Dermis microvascular lymphatic vessel endothelial cell (primary cell): ENCODE measurements around the gene TLCD5. TPM values are rescaled to one million over a fixed set of nuclear protein-coding genes. Genes with fewer than 3 reads are reported as not detected.

Experiments used
- DNase-seq, 2 donors: peaks; one replicate each; pipeline versions ENCODE4 v3.0.0 to v3.0.0-alpha.2; 2010; ENCODE audit warnings: low read depth in 2 of 2
- total RNA-seq: library from RNA; depleted of rRNA; stranded (reverse); fragments of >200 nt; gene quantifications from 2 replicates; pipeline ENCODE4 v1.2.1, GENCODE V29; 2014

TLCD5 gene
- total RNA-seq: 4.1 and 7.2 TPM in 2 replicates

DNA sequence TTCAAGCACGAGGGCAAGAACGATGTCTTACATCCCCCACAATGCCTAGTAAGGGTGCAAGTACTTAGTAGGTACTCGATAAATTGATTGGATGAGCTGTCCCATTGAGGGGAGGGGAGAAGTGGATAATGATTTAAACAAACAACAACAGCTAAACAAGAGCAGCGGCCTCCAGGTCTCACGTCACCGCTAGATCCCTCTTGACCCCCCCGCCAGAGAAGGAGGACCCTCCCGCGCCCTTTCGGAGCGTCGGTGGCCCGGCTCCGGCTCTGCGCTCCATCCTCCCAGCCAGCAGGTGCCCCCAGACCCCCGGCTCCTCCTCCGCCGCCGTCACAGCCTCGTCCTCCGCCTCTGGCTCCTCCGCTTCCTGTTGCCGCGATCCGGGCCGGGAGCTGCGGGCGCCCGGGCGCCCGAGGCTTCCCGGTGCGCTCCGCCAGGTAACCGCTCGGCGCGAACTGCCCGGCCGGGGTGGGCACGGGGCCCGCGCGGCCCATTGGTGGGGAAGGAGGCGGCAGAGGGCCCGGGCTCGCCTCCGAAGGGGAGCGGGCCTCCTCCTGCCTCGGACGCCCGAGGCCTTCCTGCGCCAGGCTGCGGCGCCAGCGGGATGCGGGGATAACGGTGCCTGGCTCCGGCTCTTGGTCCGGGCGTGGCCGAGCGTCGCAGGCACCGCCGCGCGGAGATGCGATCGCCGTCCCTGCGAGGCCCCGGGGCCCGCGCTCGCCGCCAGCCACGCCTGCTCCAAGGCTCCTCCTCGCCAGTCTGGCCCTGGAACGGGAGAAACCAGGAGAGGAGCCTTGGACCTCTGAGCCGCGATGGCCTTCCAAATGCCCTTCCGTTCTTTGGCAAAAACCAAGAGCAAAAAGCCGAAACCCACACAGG is at the start of gene TLCD5:
Gene TLCD5, plus strand, starts transcription at position 368 of the 879 bp plus-strand sequence. CDS start 2,143 bp downstream, outside the sequence.
- peak in 1 of 2 donors; percentile 80 for DNase-seq

DNA sequence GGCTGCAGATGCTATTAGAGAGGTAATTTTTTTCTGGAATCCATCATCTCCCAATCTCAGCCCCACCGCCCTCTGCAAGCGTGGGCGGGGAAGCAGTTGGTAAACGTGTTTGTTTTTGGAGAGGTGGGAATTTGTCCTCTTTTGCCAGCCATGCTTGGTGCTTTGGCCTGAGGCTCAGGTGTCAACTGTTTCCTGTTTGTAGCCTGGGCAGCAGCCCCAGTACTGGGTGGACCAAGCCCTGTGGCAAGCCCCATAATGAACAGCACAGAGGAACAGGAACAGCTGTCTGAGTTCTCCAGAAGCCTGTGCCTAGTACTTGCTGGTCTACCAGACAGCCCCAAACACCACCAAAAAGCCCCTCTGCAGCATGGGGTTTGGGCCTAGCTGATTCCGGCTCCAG is 45.6 kb upstream of the TLCD5 start:
- DNase-seq: no peak

DNA sequence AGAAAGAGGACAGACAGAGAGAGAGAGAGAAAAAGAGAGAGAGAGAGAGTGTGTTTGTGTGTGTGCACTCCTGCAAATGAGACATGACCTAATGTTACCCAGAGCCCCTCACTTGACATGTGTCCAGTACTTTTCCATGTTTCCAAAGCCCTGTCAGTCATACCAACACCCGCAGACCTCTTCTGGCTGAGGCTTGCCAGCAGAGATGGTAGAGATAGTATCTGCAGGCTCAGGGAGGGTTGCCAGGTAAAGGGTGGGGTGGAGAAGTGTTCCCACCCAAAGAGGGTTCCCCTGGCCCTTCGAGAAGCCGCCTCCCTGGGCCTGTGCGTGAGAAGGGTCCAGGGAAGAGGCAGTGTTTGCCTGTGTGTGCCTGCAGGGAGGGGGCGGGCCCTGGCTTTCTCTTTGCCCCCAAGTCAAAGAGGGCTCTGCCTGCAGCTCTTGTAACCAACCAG is 44.5 kb upstream of the TLCD5 start:
- DNase-seq: no peak

DNA sequence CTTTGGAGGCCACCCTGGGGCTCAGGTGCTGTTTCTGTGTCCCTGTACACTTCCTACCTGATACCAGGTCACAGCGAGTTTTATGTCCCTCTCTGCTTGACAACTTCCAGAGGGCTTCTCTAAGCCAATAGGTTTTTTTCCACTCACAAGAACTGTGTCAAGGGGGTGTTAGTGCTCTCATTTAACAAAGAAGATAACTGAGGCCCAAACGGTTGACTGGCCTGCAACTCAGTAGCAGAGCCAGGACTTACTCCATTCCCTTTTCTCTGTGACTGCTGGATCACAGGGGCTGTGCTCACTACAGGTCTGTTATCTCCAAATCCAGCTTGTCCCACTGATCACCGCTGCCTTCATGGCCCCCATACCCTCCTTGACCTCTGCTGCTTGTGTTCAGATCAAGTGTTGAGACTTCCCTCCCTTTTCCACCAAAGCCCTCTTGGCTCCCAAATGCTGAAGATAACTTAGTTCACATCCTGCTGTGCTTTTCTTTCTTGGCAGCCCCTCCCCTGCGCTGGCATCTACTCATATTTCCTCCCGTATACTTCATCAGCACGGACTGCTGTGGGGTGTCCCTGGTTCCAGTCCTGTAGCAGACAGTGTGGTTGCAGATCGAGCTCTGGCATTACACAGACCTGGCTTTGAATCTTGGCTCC is 43.8 kb upstream of the TLCD5 start:
- no peak for DNase-seq

DNA sequence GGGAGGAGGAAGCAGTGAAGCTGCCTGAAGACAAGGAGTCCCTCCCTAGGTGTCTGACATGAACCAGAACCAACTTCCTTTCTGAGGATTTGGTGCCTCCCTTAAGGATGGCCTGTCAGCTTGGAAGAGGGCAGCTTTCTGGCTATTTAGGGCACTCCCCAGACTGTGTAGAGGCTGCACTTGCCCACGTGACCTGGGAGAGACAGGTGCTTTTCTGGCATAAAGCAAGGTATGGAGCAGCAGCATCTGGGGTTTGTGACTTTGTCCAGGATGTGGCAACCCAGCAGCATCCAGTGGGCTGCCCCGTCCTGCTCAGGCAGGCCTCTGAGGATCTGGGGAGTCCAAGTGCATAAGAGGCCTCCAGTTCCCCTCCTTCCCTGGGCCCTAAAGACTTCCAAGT is 42.0 kb upstream of the TLCD5 start:
- no peak for DNase-seq

DNA sequence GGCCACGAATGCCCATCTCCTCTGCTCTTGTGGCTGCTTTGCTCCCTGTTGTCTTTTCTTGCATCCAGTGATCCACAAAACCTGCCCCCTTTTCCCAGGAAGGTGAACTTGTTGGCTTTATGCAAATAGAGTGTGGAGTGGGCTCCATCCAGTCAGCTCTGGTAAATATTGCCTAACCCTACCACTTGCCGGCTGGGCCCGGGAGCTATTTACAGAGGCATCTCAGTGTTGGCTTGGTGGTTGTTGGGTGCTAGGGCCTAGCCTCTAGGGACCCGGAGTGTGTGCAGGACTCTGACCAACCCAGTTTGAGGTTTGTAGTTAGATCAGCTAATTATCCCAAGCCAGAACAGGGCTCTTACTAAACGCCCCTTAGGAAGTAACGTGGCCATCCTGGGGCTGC is 40.8 kb upstream of the TLCD5 start:
- no peak for DNase-seq

DNA sequence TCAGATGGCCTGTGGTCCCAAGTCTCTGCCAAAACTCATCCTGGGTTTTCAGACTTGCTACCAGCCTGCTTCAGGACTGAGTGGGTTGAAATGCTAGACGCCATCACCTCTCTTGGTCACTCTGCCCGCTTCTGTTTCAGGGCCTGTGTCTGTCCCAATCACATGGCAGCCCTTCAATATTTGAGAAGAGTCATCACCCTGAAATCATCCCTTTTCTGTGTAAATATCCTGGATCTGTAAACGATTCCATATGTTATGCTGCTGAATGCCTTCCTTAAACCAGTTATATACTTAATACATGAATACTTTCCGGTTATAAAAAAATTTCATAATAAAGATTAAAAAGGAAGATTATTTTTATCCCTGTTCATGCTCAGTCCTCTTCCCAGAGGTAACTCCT is 39.8 kb upstream of the TLCD5 start:
- no peak for DNase-seq

DNA sequence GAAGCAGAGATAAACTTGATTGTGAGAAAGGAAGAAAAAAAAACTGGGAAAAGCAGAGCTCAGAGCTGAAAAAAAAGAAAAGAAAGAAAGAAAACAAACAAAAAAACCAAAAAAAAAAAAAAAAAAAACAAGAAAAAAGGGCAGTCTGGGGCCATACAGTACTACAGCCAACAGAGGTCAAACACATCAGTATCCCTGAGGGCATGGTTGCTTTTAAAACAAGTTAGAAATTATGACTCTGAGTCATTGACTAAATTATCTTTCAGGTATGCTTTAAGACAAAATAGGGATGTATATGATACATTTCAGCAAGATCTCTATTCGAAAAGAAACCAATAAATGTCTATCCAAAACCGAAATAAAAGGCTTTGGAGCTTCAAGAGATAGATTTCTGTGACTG is 37.1 kb upstream of the TLCD5 start:
- no peak for DNase-seq

DNA sequence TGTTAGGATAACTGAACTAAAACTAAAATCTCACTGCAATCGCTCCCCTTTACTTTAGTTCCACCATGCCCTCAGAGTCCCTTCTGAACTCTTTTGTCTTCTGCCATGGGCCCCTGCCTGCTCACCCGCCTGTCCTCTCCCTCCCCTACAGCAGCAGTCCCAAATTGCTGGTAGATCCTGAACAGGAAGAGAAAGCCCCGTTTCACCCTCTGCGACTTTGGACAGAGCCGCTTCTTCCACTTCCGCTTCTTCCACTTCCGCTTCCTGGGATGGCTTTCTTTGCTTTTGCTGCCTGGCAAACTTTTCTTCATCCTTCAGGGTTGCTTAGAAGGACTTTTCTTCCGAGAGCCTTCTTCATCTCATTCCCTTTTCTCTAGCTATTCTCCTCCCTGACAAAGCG is 35.7 kb upstream of the TLCD5 start:
- DNase-seq: no peak

DNA sequence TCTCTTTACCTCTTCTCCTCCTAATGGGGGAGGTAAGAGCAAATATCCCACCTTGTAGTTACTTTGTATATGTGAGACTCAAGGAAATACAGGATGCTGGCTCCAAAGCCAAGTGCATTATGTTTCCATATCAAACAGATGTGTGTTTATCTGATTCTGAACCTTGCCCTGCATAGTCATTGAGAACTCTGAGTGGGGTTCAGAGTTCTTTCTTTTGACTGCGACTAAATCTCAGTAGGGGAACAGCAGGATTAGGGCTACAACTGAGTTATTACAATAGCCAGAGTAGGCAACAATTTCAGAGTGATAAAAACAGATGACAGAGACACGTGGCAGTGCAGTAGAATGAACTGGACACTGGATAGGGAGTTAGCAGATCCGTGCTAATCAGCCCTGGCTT is 34.1 kb upstream of the TLCD5 start:
- no peak for DNase-seq

DNA sequence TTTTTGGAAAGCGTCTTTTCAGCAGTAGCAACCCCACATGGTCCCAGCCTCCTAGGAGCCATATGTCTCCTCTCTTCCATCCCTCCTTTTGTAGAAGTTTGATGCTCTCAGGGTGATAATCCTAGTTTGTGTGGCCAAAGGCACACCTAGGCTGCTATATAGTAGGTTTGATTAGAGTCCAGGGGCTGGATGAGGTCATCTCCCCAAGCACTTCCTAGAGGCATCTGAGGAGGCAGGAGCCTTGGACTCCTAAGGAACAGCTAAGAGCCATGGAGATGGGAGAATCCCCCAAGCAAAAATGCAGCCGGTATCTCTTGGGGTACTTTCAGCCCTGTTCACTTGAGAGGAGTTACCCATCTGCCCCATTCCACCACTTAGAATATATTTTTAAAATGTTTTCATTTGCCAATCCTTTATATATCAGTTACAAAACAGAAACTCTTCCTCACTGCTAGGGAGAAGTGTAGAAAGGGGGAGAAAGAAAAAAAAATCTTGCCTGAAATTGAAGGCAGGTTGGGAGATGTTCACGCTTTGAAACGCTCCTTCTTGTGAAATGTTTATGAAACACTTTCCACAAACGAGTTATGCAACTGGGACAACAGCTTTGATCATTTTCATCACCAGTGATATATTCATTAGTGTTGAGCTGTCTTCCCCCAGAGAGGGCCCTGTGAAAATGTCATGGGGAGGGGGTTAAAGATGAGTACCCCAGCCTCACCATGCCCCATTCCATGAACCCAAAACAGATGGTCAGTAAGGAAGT is 31.9 kb upstream of the TLCD5 start:
- DNase-seq: no peak

DNA sequence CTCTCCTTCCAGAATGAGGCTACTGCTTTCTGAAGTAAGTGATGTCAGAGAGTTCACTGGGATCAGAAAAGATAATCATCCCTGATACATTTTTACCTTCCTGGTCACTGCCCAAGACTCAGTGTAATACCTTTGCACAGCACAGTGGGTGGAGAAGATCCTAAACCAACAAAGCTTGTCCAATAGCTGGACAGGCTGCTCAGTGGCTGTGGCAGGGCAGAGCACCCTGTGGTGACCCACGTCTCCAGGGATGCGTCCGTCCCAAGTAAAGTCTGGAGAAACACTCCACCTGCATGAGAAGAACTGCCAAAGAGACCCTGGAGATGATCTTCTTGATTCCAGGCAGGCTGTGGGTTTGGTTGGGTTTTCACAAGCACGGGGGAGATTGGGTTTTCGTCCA is 31.0 kb upstream of the TLCD5 start:
- no peak for DNase-seq

DNA sequence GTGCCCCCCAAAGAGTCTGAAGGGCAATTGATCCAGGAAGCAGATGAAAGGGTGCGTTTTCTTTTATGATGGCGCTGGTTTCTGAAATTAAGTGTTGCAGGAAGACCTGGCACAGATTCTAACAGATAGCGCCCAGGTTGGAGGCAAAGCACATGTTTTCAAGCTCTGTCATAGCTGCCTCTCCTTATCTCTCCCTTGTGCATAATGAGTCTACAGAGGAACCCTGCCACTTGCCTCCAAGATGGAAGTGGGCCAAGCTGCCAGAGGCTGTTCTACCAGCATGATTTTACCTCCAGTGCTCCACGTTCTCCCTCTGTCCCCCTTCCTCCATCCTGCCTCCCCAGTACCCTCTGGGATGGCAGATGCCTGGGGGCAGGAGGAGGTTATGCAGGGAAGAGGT is 30.0 kb upstream of the TLCD5 start:
- DNase-seq: no peak

DNA sequence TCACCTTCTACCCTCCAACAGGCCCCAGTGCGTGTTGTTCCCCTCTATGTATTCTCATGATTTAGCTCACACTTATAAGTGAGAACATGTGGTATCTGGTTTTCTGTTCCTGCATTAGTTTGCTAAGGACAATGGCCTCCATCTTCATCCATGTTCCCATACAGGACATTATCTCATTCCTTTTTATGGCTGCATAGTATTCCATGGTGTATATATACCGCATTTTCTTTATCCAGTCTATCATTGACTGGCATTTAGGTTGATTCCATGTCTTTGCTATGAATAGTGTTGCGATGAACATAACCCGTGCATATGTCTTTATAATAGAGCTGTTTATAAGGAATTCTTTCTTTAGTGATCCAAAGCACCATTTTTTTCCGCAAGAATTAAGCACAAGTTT is 28.5 kb upstream of the TLCD5 start:
- DNase-seq: no peak

DNA sequence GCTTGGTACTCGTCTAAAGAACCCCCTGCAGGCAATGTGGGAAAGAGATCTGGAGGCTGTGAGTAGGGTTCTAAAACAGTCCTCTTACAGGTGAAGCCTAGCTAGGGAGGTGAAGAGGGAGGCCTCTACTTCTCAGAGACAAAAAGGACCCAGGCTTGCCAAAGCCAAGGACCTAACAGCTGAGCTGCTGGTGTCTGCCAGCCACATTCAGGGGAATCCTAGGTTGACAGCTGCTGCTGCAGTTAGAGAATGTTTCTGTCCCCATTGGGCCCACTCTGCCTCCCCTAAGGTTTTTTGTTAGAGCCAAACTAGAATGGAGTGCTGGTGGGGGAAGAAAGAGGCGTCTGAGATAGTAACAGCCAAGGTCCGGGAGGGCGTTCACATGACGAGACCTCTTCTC is 26.6 kb upstream of the TLCD5 start:
- no peak for DNase-seq

DNA sequence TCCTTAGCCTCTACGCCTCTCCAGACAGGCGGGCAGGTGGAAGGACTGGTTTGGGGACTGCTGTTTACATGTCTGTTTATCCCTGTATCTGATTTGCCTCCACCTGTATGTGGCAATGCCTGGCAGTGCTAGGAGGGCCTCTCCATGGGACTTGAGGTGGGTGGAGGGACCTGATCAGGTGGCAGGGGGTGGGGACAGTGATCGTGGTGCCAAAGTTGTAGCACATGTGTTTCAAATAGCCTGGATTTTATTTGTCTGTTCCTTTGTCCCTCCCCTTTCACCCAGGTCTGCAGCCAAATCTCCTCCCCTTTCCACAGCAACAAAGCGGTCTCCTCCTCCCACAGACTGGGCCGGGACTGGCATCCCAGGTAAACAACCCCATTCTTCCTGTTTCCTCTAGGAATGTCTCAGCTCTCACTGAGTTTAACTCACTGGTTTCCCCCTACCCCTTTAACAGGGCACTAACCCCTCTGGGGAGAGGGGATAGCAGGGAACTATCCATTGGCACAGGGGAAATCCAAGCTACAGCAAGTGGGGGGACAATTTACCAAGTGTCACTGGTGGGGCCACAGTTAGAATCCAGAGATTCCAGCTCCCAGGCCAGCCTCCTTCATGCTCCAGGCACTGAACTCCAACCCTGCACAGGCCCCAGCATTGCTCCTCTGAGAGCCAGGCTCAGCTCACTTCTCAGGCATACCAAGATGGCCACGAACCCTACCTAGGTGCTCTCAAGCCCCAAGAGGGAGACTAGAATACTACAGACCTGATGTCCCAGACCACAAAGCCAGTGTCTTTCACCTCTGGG is 22.9 kb upstream of the TLCD5 start:
- peak in 1 of 2 donors; percentile 7 for DNase-seq

DNA sequence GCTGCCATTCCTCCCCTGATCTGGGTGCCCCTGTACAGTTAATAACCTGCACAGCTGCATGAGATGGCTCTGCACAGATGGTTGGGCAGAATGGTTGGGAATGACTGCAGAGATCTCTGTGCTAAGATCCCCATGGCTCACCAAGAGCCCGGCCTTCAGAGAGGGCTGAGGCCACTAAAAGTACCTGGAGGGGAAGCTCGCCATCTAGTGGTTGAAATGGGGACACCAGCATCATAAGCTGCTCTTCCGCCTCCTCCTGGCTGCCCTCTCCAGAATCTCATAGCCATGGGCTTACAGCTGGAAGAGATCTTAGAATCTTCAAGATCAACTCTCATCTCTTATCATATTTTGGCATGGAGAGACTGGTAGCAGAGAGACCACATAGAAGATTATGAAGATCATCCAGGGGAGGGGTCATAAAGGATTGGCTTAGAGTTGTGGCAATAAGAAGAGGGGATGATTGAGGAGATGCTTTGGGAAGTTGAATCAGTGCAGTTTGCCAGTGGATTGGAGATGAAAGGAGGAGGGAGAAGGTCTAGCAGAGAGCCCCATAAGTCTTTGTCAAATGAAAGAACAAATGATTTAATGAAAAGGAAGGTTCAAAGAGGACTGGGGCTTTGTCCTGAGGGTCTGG is 22.0 kb upstream of the TLCD5 start:
- DNase-seq: peak; percentile 59 to 81

DNA sequence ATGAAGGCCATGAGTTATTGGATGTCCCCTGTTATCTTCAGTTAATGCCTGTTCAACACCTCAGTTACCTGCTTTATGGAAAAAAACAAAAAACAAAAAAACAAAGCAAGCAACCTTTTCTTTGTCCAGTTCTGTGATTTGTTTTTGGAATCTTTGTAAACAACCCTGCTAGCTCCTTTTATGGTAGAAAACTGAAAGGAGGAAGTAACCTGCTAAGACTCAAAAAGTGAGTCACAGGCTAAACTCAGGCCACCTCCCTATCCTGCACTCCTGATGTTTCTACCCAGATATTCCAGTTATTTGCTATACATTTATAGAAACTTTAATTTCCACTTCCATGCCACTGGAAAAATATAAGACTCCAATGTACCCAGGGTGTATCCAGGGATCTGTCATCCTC is 20.6 kb upstream of the TLCD5 start:
- DNase-seq: no peak

DNA sequence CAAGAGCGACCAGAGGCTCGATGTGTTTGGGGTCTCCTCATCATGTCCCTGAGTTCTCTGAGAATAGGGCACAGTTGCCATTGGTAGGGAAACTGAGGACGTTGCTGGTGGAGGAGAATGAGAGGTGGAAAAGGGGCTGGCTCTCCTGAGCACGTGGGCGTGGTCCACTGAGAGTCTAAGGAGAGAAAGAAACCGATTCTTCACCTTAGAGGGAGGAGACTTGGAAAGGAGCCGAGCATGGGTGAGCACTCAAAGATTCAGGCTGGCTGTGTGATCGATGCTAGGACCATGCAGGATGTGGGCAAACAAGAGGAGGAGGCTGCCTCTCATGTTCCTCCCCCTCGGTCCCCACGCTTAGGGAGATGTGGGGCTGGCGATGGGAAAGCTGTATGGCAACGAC is 19.8 kb upstream of the TLCD5 start:
- DNase-seq: no peak

DNA sequence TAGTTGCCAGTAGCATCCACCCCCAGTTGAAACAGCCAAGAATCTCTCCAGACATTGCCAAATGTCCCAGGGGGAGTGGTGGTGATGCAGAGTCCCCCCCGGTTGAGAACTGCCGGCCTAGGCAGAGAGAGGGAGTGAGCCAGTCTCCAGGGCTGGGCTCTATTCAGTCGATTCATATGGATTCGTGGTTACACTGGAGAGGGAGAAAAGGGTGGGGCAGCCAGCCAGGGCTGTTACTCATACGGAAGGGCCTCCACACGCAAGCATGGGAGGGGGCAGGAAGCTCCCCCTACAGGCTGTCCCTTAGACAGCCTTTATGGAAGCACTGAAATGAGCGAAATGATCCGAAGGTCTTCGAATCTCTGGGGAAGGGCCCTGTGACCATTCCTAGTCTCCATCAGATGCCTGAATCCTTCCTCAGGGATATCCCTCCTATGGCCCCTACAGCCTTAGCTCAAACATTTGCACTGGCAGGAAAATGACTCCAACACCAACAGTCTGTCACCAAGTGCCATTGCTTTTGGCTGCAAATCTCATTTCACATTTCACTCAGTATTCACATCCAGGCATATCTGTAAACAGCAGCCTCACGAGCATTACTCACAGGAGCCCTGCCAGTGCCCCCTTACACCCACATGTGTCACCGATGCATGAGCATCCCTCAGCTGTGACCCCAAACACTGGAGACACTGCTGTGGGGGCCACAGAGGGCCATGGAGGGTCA is 18.4 kb upstream of the TLCD5 start:
- peak; percentile 33 to 67 for DNase-seq
